NCI-H510A (cell line): Measurements from ENCODE around the gene AHSA1.
A peak's percentile ranks its signal among the peaks of the same experiment; 100 is the strongest.

Source experiments
- DNase-seq: peaks from one replicate; lab custom pipeline; 2025; lab: John Stamatoyannopoulos, UW

Gene AHSA1

GRCh38 chr14:77473921-77474320, 16.0 kb downstream of the AHSA1 start:
- no peak for DNase-seq

GRCh38 chr14:77474479-77475177, 16.7 kb downstream of the AHSA1 start:
- DNase-seq = no peak

GRCh38 chr14:77475432-77476115, 17.7 kb downstream of the AHSA1 start:
- DNase-seq = no peak

GRCh38 chr14:77478029-77478428, 20.1 kb downstream of the AHSA1 start:
- DNase-seq = no peak

GRCh38 chr14:77478796-77479195, 20.9 kb downstream of the AHSA1 start:
- DNase-seq = no peak

- no peak for DNase-seq
Observed at GRCh38 chr14:77482422-77482821, 24.5 kb downstream of the AHSA1 start.

GRCh38 chr14:77485256-77485655, 27.4 kb downstream of the AHSA1 start:
- DNase-seq = no peak

- no peak for DNase-seq
Observed at GRCh38 chr14:77485901-77486678, 28.2 kb downstream of the AHSA1 start.

- no peak for DNase-seq
Observed at GRCh38 chr14:77488558-77488957, 30.7 kb downstream of the AHSA1 start.

- DNase-seq = no peak
Observed at GRCh38 chr14:77489041-77489440, 31.1 kb downstream of the AHSA1 start.

GRCh38 chr14:77490347-77490986, 32.6 kb downstream of the AHSA1 start:
- DNase-seq = no peak

- no peak for DNase-seq
Observed at GRCh38 chr14:77491056-77491455, 33.2 kb downstream of the AHSA1 start.

- no peak for DNase-seq
Observed at GRCh38 chr14:77495334-77495733, 37.4 kb downstream of the AHSA1 start.

- DNase-seq = peak; percentile 51
Observed at GRCh38 chr14:77498120-77498979, 40.5 kb downstream of the AHSA1 start, which contains the start of gene ISM2. Gene ISM2 (minus strand): TSS chr14:77498816. CDS start chr14:77498793, 23 bp downstream.

- DNase-seq = peak; percentile 6
Observed at GRCh38 chr14:77498984-77499527, 41.2 kb downstream of the AHSA1 start.

GRCh38 chr14:77502109-77502782, 44.4 kb downstream of the AHSA1 start:
- DNase-seq = no peak

- DNase-seq = no peak
Observed at GRCh38 chr14:77503138-77503537, 45.2 kb downstream of the AHSA1 start.

- DNase-seq = no peak
Observed at GRCh38 chr14:77505031-77505430, 47.1 kb downstream of the AHSA1 start.

- no peak for DNase-seq
Observed at GRCh38 chr14:77507762-77508161, 49.9 kb downstream of the AHSA1 start.

GRCh38 chr14:77508249-77508648, 50.4 kb downstream of the AHSA1 start:
- DNase-seq = no peak
